NCI-H748 treated with DMSO at 0.1 percent for 48 hours (cell line): ENCODE measurements around the gene HIVEP3.

Experiments
- DNase-seq: peaks from one replicate; lab custom pipeline; 2025; lab: John Stamatoyannopoulos, UW

The HIVEP3 gene

DNA sequence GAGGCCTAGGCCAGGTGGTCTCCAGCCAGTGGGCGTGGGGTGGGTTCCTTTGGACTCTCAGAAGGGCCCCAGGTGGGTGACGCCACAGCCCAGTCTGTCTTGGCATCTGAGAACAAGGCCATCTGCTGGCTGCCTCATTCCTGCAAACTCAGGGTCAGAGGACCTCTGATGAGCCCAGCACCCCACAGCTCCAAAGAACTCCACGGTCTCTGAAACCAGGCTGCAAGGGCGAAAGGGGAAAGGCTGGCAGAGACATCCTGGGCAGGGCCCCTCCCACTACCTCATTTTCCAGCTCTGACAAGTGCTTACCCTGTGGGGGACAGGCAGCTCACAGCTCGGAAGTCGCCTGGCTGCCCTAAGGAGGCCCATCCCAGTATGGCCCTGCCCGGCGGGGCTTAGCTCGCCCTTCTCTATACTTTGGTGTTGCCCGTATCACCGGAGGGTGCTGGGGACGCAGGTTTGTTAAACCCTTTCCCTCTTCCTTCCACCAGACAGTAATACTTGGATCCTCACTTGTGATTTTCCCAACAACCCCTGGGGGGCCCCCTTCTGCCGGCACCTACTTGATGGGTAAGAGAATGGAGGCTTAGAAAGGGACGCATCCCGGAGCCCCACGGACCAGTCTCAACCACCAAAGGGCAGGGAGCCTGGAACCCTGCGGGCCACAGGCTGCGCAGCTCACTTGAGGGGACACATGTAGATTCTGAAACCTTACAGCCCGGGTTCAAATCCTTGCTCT is 423.3 kb downstream of the HIVEP3 start:
- peak; percentile 76 for DNase-seq

DNA sequence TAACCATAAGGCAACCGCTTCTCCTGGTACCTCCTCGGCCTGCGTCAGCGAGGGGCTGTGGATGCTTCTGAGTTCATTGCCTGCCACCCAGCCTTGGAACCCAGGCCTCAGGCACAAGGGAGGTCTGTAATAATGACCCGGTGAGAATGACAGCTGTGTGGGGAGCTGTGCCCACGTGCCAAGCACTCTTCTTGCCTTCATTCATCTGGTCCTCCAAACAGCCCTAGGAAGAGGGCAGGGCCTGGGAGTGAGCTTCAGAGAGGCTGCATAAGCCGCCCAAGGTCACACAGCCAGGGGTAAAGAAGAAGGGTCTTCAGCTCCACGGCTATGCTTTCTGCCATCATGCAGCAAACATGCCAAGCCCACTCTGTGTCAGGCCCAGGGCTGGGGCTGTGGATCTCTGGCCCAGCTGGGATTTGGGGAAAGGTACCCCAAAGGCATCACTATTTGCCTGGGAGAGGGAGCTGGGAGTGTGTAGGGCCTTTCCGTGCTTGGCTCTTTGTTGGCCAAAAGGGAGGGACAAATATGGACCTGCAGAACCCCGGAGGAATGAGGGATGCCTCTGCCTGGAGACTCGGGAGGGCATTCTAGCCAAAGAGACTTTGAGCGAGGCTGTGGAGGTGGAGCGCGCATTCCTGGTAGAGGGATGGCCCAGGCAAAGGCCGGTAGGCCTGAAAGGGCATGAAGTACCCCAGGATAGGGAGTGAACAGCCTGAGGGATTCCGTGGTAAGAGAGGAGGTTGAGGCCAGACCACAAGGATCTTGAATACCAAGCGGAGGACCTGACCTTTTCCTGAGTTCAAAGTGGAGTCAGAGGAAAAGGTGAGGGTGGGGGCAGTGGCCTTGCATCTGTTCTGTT is 424.1 kb downstream of the HIVEP3 start:
- DNase-seq = no peak

DNA sequence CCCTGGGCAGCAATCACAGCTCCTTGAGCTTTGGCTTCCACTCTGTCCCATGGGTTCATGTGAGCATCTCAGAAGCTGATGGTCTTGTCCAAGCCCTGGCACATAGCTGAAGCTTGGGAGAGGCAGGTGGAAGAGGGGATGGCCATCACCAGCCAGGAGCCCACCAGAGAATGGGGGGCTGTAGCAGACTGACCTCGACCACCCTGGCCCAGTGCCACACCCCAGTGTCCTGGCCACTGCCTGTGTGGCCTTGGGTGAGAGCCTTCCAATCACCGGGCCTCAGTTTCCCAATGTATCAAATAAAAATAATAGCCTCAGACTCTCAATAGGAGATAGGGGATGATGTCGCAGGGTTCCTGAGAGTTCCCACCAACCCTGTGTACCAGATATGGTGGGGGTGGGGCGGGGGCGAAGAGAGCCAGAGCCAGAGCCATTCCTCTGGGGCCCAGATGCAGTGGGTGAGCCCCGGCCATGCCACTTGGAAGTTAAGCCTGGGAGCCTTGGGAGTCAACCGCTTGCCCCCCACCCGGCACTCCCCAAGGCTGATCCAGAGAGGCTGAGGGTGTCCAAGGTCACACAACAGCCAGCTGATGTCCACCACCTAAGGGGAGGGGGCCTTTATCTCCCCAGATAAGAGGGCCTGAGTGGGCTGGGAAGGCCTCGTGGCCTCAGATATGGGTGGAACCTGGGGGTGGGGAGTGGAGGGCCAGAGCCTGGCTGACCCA is 424.9 kb downstream of the HIVEP3 start:
- no peak for DNase-seq

DNA sequence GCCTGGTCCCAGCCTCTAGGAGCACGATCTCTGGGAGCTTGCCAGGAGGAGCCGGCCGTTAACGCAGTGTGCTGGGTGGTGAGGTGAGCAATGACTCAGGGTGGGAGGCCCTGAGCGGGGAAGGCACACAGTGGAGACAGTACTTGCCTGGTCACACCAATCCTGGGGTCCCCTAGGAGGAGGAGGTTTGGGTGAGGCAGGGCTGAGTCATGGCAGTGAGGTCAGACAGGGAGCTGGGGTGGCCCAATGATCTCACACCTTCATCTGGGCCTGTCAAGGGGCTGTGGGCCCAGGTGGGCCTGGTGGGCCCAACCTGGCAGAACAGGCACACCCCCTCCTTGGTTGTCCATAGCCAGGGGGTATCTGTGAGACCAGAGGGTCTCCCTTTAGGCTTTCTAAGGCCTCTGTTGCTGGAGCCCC is 425.6 kb downstream of the HIVEP3 start:
- DNase-seq = no peak

DNA sequence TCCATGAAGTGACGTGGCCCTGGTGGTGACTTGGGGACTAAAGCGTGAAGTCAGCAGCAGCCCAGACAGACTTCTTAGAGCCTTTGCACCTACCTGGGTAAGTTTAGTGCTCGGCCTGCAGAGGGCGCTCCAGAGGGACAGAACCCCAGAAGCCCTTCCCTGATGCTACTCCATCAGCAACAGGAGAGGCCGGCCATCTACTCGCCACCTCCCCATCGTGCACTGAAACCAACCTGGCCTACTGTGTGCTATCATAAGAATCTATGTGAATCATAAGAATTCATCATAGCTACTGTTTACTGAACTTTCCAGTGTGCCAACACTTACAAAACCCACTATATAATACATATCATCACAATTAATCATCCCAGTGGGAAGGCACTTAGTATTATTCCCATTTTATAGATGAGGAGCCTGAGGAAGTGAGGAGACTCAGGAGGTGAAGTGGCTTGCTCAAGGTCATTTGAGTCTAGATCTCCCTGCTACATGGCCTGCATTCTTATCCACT is 426.3 kb downstream of the HIVEP3 start:
- peak; percentile 78 for DNase-seq

DNA sequence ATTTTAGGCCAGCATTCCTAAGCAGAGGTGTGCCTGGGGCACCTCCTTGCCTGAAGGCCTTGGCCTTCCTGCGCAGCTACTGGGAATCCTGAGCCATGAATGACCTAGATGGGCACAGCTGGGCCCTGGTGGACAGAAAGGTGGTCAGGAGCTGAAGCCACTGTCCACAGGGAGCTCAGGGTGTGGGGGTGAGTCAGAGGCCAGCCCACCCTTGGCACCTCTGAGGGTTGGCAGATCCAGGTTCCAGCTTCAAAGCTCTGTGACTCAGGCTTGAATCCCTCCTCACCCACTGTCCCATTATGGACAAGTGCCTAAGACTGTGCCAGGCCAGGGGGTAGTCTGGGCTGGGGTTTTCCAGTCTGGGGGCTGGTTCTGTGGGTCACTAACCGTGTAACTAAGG is 427.8 kb downstream of the HIVEP3 start:
- DNase-seq = no peak

DNA sequence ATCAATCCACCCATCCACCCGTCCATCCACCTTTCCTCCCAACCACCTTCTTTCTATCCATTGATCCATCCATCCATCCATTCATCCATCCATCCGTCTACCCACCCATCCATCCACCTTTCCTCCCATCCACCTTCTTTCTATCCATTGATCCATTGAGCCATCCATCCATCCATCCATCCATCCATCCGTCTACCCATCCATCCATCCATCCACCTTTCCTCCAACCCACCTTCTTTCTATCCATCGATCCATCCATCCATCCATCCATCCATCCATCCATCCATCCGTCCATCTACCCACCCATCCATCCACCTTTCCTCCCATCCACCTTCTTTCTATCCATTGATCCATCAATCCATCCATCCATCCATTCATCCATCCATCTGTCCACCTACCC is 429.2 kb downstream of the HIVEP3 start:
- DNase-seq = no peak

DNA sequence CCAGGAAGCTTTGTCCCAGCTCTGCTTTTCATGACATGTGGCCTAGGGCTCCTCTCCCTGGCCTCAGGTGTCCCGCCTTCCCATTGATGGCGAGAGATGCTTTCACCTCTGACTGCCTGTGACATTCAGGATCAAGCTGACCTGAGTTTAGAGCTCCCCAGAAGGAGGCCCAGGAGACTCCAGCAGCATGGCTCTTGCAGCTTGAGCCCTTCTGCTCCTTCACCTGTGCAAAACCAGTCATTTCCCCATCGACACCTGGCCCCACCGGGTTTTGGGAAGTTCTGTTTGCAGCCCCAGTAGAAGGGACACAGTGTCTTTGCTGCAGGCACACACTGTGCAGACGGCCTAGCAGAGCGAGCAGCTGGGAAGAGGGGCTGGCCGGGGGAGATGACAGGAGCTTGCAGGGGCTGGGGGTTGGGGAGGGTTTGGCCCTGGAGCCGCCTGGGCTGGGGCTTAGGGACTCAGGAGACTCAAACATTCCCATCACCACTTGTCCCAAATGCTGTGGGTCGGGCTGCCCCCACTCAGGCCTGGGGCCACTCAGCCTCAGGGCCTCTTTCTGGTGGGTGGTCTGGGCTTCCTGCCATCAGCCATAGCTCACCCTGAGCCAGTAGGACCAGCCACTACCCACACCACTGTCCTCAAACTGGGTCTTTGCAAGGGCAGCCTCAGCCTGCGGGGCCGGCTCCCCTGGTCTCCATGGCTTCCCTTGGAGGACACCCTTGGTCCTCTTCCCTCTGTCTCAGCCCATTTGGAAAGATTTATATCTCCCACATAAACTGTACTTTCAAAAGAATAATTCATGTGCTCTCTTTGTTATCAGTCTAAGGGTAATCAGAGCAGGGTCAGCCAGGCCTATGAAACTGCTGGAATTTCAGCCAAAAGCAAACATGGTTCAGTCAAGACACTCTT is 430.4 kb downstream of the HIVEP3 start:
- DNase-seq = no peak

DNA sequence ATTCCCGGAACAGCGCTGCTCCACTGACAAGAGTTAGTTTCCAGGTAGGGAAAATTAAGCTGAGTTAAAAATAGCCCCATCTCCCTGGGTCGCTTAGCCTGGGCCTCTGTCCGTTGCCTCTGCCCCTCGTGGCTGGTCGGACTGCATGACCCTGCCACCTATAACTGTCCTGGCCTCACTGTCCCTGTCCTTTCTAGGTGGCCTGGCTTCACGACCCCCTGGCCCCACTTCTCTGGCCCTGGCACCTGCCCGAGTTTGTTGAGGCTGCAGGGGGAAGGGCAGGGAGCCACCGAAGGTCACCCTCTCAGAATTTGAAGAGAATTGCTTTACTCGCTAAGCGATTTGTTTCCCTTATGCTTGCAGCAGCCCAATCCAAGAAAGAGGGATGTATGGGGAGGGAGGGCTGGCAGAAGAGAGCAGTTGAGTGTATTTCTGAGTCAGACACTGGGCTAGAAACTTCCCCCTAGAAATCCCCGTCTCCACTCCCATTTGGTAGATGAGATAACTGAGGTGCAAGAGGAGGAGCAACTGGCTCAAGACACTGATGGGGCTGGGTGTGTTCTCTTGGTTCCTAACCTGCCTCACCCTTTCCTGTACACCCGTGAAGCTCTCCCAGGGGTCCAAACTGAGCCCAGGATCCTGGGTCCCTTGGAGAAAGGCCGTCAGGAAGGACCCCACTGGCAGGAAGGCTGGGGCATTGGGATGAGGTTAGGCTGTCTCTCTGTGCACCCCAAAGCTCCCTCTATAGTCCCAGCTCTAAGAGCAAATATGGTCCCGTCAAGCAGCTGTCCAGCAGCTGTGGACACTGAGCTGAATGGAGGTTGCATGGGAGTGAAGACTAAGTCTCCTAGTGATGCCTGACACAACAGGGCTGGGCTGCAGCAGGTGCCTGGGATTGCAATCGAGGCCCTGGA is 431.3 kb downstream of the HIVEP3 start:
- DNase-seq = no peak

DNA sequence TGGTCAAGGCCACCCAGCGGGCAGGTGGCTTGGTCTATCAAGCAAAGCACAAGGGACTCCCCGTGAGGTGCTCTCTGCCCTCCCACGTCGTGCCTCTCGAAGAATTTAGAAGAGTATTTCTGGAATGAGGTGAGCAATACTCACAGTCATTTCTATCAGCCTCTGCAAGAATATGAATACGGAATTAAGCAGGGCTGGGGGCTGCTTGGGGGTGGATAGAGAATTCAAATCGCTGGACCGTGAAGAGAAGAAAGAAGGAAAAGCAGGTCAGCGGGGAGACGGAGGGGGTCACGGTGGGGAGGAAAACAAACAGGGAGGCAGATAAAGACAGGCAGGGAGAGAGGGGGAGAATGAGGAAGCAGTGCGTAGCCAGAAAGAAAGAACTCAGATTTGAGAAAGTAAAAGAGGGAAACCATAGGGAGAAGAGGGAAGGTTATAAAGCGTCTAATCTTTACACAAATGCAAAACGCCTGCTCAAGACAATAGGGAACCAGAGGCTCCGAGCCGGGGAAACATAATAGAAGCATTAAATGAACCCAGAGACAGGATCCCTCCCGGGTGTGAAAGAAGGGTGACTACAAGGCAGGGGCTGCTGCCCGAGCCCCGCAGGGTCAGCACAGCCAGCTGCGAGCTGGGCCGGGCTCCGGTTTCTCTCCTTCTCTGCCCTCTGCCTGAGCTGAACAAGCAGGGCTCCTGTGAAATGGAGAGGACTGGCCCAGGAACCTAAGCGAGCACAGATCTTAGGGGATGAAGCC is 432.2 kb downstream of the HIVEP3 start:
- no peak for DNase-seq

DNA sequence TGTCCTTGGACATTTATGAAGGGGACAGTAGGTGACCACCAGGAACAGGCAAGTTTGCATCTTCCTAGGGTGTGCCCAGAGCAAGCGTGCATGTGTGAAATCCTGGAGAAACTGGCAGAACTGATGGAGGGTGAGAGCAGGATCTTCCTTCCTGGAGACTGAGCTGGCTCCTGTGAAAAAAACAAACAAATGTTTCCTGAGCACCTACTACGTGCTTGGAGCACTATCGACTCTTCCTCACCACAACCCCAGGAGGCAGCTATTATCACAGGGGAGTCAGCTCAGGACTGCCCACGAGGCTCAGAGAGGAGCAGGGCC is 432.7 kb downstream of the HIVEP3 start:
- no peak for DNase-seq

DNA sequence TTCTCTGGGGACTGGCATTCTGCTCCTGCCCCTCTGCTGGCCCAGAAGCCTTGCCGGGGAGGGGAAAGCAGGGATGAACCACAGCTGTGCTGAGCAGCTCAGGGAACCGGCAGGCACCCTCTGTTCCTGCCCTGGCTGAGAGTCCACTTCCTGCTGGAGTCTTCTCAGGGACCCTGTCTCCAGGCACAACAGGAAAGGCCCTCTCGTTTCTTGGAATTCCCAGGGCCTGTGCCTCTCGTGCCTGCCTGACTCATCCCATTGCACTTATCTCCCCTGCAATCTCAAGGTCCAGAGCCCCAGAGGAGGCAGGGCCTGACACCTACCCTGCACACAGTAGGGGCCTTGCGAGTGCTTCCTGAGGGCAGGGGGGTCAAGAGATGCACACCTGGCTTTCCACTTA is 433.1 kb downstream of the HIVEP3 start:
- DNase-seq = no peak

DNA sequence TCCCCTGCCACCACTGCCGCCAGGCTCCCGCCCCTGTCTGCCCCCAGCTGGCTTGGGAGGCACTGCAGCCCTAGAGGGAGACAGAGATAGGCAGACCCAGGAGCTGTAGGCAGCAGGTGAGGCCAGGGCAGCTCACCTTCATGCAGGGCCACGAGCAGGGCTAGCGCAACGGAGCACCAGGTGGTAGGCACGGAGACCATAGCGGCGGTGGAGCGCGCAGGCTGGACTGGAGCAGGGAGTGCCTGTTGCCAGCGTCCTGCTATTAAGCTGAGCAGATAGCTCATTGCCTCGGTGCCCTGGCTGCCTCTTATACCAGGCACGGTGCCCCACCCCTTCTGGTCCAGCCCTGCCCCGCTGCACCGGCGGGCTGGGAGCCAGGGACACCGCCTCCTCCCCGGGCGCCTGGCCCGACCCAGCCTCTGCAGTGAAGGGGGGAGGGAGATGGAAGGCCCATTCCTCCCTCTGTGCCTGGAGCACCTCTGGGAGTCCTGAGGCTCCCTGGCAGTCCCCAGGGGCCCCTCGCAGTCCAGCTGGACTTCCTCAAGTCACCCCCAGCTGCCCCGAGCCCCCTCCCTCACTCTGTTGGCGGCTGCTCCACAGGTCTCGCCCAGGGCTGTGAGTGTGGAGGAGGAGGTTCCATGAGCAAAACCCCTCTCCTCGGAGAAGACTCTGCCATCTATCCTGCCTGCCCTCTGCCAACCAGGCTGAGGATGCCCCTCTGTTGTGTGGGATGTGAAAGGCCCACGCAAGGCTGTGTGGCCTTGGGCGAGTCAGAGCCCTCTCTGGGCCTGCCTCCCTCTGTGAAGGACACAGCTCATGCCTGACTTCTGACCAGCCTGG is 434.1 kb downstream of the HIVEP3 start, which contains the start of gene EDN2:
EDN2 (minus strand) TSS at position 282 of the 840 bp plus-strand sequence; CDS start at position 200, 82 bp downstream.
- DNase-seq = peak; percentile 100

DNA sequence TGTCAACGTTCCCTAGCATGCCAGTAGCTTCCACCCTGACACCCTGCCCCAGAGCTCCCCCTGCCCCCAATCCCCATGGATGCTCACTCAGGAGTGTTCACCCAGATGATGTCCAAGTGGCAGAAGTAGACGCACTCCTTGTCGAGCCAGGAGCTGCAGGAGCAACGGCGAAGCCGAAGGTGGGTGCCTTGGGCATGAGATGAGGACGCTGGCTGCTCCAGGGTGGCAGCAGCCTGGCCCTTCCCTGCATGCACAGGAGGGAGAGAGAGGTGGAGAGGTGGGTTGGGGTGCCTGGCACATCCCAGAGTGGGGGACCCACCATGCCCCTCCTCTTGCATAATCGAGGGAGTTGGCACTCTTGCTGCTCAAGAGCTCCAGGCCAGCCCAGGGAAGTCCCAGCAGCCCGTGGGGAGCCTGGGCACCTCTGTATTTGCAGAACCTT is 434.7 kb downstream of the HIVEP3 start:
- no peak for DNase-seq

DNA sequence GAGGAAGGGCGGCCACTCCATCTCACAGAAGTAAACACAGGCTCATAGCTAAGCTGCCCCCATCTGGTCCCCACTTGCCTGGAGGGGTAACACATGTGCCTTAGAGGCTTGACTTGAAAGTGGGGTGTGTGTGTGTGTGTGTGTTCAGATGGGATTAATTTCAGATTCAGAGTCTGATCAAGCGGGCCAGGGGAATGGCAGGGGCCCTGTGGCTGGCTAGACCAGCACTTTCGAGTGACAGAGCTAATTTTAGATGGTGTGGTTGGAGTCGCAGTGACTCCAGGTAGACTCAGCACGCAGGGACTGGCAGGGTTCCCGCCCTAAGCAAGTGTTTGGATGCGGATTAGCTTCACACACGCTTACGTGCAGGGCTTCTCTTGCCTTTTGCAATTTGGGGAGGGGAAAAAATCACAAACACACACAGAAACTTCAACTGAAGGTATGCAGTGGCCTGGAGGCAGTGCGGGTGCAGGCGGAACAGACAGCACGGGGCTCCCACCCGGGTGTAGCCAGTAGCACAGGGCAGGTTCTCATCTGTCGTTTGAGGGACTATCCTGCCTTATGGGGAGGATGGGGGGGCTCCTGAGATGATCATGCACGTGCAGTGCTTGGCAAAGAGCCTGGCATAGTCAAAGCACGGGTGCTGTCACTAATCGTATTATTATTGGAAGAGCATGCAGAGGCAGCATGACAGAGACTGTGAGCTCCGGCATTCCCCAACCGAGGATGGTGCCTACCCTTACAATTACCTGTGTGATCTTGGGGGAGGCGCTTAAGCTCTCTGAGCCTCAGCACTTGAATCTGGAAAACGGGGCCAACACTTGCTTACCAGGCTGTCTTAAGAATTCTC is 435.5 kb downstream of the HIVEP3 start:
- no peak for DNase-seq

DNA sequence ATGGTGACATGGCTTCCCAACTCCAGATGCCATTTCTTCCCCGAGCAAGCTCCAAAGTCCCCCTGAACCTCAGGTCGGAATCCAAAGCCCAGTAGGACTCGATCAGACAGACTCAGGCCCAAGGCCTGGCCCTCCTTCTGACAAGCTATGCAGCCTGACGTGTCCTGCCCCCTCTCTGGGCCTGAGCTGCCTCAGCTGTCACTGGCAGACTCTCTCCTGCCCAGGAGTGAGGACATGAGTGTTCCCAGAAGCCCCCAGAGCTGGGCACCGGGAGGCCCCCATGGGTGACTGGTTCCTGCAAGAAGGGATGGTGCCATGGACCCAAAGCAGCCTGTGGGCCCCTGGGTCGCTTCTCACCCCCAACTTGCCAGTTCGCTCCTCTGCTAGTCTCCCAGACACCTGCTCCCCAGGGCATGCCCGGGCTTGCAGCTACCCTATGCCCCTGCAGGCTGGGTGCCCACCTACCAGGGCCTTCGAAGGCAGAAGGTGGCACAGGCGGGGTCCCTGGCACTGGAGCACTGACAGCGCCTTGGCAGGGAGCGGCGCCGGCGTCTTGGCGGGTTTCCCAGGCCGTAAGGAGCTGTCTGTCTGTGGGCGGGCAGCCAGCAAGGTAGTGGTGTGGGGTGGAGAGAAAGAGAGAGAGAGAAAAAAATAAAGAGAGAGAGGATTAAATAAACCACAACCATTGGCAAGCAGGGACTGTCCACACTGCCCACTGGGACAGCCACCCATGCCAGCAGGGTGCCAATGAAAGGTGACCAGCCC is 436.5 kb downstream of the HIVEP3 start:
- no peak for DNase-seq
